Measurements from ENCODE around the gene MSMB.

The MSMB gene

GRCh38 chr10:46031648-46032532 is 14.2 kb downstream of the MSMB start:
- Mint-ChIP-seq H3K27ac (peak overlapping the region; percentile 64), H3K4me3 (no peak overlapping the region), H3K27me3 (peaks cover 3% of the 10 kb centered on the region), H3K9me3 (no peaks in the 10 kb centered on the region), H3K4me1 (peaks cover 40% of the 10 kb centered on the region), H3K36me3 (ENCODE audit: low read depth) (peaks cover 11% of the 10 kb centered on the region)
- DNase-seq = no peak
- ATAC-seq = no peak

GRCh38 chr10:46030091-46030937 is 15.8 kb downstream of the MSMB start, which contains the start of gene NCOA4:
TSS of gene NCOA4 (minus strand) at chr10:46030623. CDS start at chr10:46016680, 13,943 bp downstream.
- H3K4me1 Mint-ChIP-seq = peaks cover 54% of the 10 kb centered on the region
- H3K27ac Mint-ChIP-seq = peak within 1 kb of the TSS; percentile 97
- DNase-seq = peak; percentile 95
- peaks cover 3% of the 10 kb centered on the region for H3K27me3 Mint-ChIP-seq
- peak; percentile 99 for ATAC-seq
- peaks cover 14% of the 10 kb centered on the region for H3K36me3 Mint-ChIP-seq (ENCODE audit: low read depth)
- H3K9me3 Mint-ChIP-seq = no peaks in the 10 kb centered on the region
- peak within 1 kb of the TSS; percentile 97 for H3K4me3 Mint-ChIP-seq

GRCh38 chr10:46029461-46030030 is 16.5 kb downstream of the MSMB start:
- H3K36me3 Mint-ChIP-seq (ENCODE audit: low read depth) = peaks cover 14% of the 10 kb centered on the region
- no peak for DNase-seq
- peak overlapping the region; percentile 97 for H3K4me3 Mint-ChIP-seq
- H3K9me3 Mint-ChIP-seq = no peaks in the 10 kb centered on the region
- H3K27me3 Mint-ChIP-seq = peaks cover 3% of the 10 kb centered on the region
- peak overlapping the region; percentile 97 for H3K27ac Mint-ChIP-seq
- H3K4me1 Mint-ChIP-seq = peaks cover 62% of the 10 kb centered on the region
- ATAC-seq = no peak

GRCh38 chr10:46028584-46029460 is 17.2 kb downstream of the MSMB start:
- H3K36me3 Mint-ChIP-seq (ENCODE audit: low read depth) = peaks cover 14% of the 10 kb centered on the region
- H3K27me3 Mint-ChIP-seq = peaks cover 2% of the 10 kb centered on the region
- ATAC-seq (peak; percentile 20), DNase-seq (no peak)
- H3K4me3 Mint-ChIP-seq = peak overlapping the region; percentile 97
- peak overlapping the region; percentile 97 for H3K27ac Mint-ChIP-seq
- no peaks in the 10 kb centered on the region for H3K9me3 Mint-ChIP-seq
- H3K4me1 Mint-ChIP-seq = peaks cover 69% of the 10 kb centered on the region

- ATAC-seq (no peak), DNase-seq (no peak)
- H3K4me1 Mint-ChIP-seq = peaks cover 91% of the 10 kb centered on the region
- no peaks in the 10 kb centered on the region for H3K27me3 Mint-ChIP-seq
- no peaks in the 10 kb centered on the region for H3K9me3 Mint-ChIP-seq
- peaks cover 14% of the 10 kb centered on the region for H3K36me3 Mint-ChIP-seq (ENCODE audit: low read depth)
- H3K4me3 Mint-ChIP-seq = no peak overlapping the region
- H3K27ac Mint-ChIP-seq = no peak overlapping the region
Observed at GRCh38 chr10:46026106-46026505, 20.0 kb downstream of the MSMB start.

- no peak overlapping the region for H3K4me3 Mint-ChIP-seq
- H3K4me1 Mint-ChIP-seq = peaks cover 91% of the 10 kb centered on the region
- ATAC-seq = no peak
- DNase-seq = no peak
- H3K9me3 Mint-ChIP-seq = no peaks in the 10 kb centered on the region
- H3K36me3 Mint-ChIP-seq (ENCODE audit: low read depth) = peaks cover 14% of the 10 kb centered on the region
- H3K27ac Mint-ChIP-seq = peak overlapping the region; percentile 43
- no peaks in the 10 kb centered on the region for H3K27me3 Mint-ChIP-seq
Observed at GRCh38 chr10:46025406-46025805, 20.7 kb downstream of the MSMB start.

GRCh38 chr10:46024948-46025347 is 21.1 kb downstream of the MSMB start:
- no peaks in the 10 kb centered on the region for H3K27me3 Mint-ChIP-seq
- ATAC-seq (no peak), DNase-seq (no peak)
- H3K4me3 Mint-ChIP-seq = peak overlapping the region; percentile 79
- H3K9me3 Mint-ChIP-seq = no peaks in the 10 kb centered on the region
- H3K27ac Mint-ChIP-seq = no peak overlapping the region
- peaks cover 14% of the 10 kb centered on the region for H3K36me3 Mint-ChIP-seq (ENCODE audit: low read depth)
- H3K4me1 Mint-ChIP-seq = peaks cover 96% of the 10 kb centered on the region

GRCh38 chr10:46022978-46023702 is 22.9 kb downstream of the MSMB start:
- Mint-ChIP-seq H3K9me3 (no peaks in the 10 kb centered on the region), H3K36me3 (ENCODE audit: low read depth) (peaks cover 10% of the 10 kb centered on the region), H3K27ac (peak overlapping the region; percentile 69), H3K4me3 (peak overlapping the region; percentile 79), H3K27me3 (no peaks in the 10 kb centered on the region), H3K4me1 (peaks cover 94% of the 10 kb centered on the region)
- DNase-seq (peak; percentile 87), ATAC-seq (peak; percentile 97)

- Mint-ChIP-seq H3K4me1 (peaks cover 84% of the 10 kb centered on the region), H3K27ac (no peak overlapping the region), H3K27me3 (no peaks in the 10 kb centered on the region), H3K9me3 (no peaks in the 10 kb centered on the region), H3K36me3 (ENCODE audit: low read depth) (peaks cover 13% of the 10 kb centered on the region), H3K4me3 (no peak overlapping the region)
- ATAC-seq = no peak
- DNase-seq = no peak
Observed at GRCh38 chr10:46020344-46020657, 25.8 kb downstream of the MSMB start.

- H3K27ac Mint-ChIP-seq = peak overlapping the region; percentile 68
- peaks cover 78% of the 10 kb centered on the region for H3K4me1 Mint-ChIP-seq
- H3K27me3 Mint-ChIP-seq = no peaks in the 10 kb centered on the region
- H3K36me3 Mint-ChIP-seq (ENCODE audit: low read depth) = peaks cover 16% of the 10 kb centered on the region
- DNase-seq (no peak), ATAC-seq (no peak)
- no peak overlapping the region for H3K4me3 Mint-ChIP-seq
- no peaks in the 10 kb centered on the region for H3K9me3 Mint-ChIP-seq
Observed at GRCh38 chr10:46019569-46020343, 26.3 kb downstream of the MSMB start.

GRCh38 chr10:46019177-46019528 is 26.9 kb downstream of the MSMB start:
- peaks cover 22% of the 10 kb centered on the region for H3K36me3 Mint-ChIP-seq (ENCODE audit: low read depth)
- H3K9me3 Mint-ChIP-seq = no peaks in the 10 kb centered on the region
- no peak for DNase-seq
- H3K4me1 Mint-ChIP-seq = peaks cover 72% of the 10 kb centered on the region
- H3K27ac Mint-ChIP-seq = peak overlapping the region; percentile 68
- H3K4me3 Mint-ChIP-seq = no peak overlapping the region
- no peak for ATAC-seq
- no peaks in the 10 kb centered on the region for H3K27me3 Mint-ChIP-seq

- Mint-ChIP-seq H3K4me3 (no peak overlapping the region), H3K4me1 (peaks cover 67% of the 10 kb centered on the region), H3K27me3 (no peaks in the 10 kb centered on the region), H3K27ac (peak overlapping the region; percentile 67), H3K9me3 (no peaks in the 10 kb centered on the region), H3K36me3 (ENCODE audit: low read depth) (peaks cover 23% of the 10 kb centered on the region)
- no peak for ATAC-seq
- DNase-seq = no peak
Observed at GRCh38 chr10:46018453-46019176, 27.5 kb downstream of the MSMB start.
